Dermis microvascular lymphatic vessel endothelial cell (primary cell): Measurements from ENCODE around the gene HIRA. TPM values are rescaled to one million over a fixed set of nuclear protein-coding genes. Genes with fewer than 3 reads are reported as not detected.

Experiments
- DNase-seq, 2 donors: peaks; one replicate each; pipeline versions ENCODE4 v3.0.0 to v3.0.0-alpha.2; 2010; ENCODE audit warnings: low read depth in 2 of 2
- total RNA-seq: library from RNA; depleted of rRNA; stranded (reverse); fragments of >200 nt; gene quantifications from 2 replicates; pipeline ENCODE4 v1.2.1, GENCODE V29; 2014

HIRA gene
- total RNA-seq, 1 donor from 2014 or later, result 14.8 TPM

- no peak for DNase-seq
Observed at GRCh38 chr22:19287076-19287707, 144.3 kb downstream of the HIRA start.

DNA sequence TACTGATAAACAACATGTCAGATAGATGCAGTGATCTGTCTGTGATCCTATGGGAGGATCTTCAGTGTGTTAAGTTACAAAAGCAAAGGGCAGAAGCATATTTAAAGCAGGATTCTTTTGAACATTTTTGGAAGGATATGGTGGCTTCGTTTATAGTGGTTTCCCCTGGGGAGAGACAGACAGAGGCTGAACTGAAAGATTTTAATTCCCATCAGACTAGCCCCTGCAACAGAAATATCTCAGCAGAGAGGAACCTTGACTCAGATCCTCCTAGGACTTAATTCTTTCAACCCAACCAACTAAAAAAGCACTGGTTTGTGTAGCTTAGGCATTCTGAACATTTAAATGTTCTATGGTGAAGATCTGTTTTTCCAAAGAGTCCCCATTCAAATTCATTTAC, 145.7 kb downstream of the HIRA start:
- no peak for DNase-seq

Other genes starting within 250 kb of the HIRA start
- gene CLTCL1, start 140.0 kb downstream of the HIRA start, total RNA-seq, result 2.8 and 3.5 TPM in 2 replicates
- gene MRPL40, start 812 bp upstream of the HIRA start, total RNA-seq, result 22.8 and 27.7 TPM in 2 replicates
- gene C22orf39, start 16.0 kb upstream of the HIRA start, total RNA-seq, result 19.3 and 27.3 TPM in 2 replicates
- 114 and 119 TPM in 2 replicates for gene UFD1, start 47.5 kb upstream of the HIRA start, total RNA-seq
- gene CDC45, start 48.2 kb upstream of the HIRA start, total RNA-seq, result 8.2 and 17.2 TPM in 2 replicates
- gene CLDN5, start 92.7 kb upstream of the HIRA start, total RNA-seq, result 560 and 793 TPM in 2 replicates